GM19099 (cell line): ENCODE measurements around the gene PTDSS2.

Experiments
- POLR2A ChIP-seq: IDR thresholded peaks from 3 replicates; pipeline ENCODE4 v1.6.1; 2011; ENCODE audit warnings: low read depth; ENCODE audit not compliant: insufficient read length; ENCODE audit errors: extremely low read depth

Gene PTDSS2

GRCh38 chr11:420911-421321, 29.2 kb upstream of the PTDSS2 start:
- TF ChIP-seq POLR2A: no peak

- no peak for TF ChIP-seq POLR2A
Measured at GRCh38 chr11:422249-422656, 27.8 kb upstream of the PTDSS2 start.

GRCh38 chr11:424232-424631, 25.8 kb upstream of the PTDSS2 start:
- TF ChIP-seq POLR2A: no peak

- TF ChIP-seq POLR2A: no peak
Measured at GRCh38 chr11:425301-425700, 24.8 kb upstream of the PTDSS2 start.

- TF ChIP-seq POLR2A: no peak
Measured at GRCh38 chr11:426851-427250, 23.2 kb upstream of the PTDSS2 start.

GRCh38 chr11:428295-428694, 21.8 kb upstream of the PTDSS2 start:
- TF ChIP-seq POLR2A: no peak

- TF ChIP-seq POLR2A: no peak
Measured at GRCh38 chr11:429391-429790, 20.7 kb upstream of the PTDSS2 start.

- no peak for TF ChIP-seq POLR2A
Measured at GRCh38 chr11:429931-430456, 20.1 kb upstream of the PTDSS2 start.

- TF ChIP-seq POLR2A: no peak
Measured at GRCh38 chr11:431921-432320, 18.2 kb upstream of the PTDSS2 start.

GRCh38 chr11:432501-433100, 17.5 kb upstream of the PTDSS2 start:
- no peak for TF ChIP-seq POLR2A

GRCh38 chr11:433111-433510, 17.0 kb upstream of the PTDSS2 start:
- TF ChIP-seq POLR2A: no peak

GRCh38 chr11:433641-434040, 16.4 kb upstream of the PTDSS2 start:
- TF ChIP-seq POLR2A: no peak

GRCh38 chr11:434496-434895, 15.6 kb upstream of the PTDSS2 start:
- no peak for TF ChIP-seq POLR2A

- no peak for TF ChIP-seq POLR2A
Measured at GRCh38 chr11:437228-437870, 12.7 kb upstream of the PTDSS2 start.

- no peak for TF ChIP-seq POLR2A
Measured at GRCh38 chr11:438101-438844, 11.8 kb upstream of the PTDSS2 start.
